OCI-LY7 (cell line): ENCODE measurements around the gene AHSA1.

ENCODE experiments used
- EZH2phosphoT487 ChIP-seq: fragments of 200-600 bp; sonication (generic); IDR thresholded peaks from 2 replicates; pipeline ENCODE4 v1.6.1; 2018; ENCODE audit warnings: low read depth, borderline replicate concordance, mild to moderate bottlenecking, mixed run types, antibody characterized with exemption, low read length, moderate library complexity, mixed read lengths
- TF ChIP-seq, protein P1 (sequence below): fragments of 200-600 bp; sonication (generic); conservative IDR thresholded peaks from 2 replicates; pipeline ENCODE4 v1.5.1; 2014; ENCODE audit warnings: mild to moderate bottlenecking, antibody characterized with exemption, low read length, moderate library complexity, mixed read lengths

- TF ChIP-seq, protein P1, sequence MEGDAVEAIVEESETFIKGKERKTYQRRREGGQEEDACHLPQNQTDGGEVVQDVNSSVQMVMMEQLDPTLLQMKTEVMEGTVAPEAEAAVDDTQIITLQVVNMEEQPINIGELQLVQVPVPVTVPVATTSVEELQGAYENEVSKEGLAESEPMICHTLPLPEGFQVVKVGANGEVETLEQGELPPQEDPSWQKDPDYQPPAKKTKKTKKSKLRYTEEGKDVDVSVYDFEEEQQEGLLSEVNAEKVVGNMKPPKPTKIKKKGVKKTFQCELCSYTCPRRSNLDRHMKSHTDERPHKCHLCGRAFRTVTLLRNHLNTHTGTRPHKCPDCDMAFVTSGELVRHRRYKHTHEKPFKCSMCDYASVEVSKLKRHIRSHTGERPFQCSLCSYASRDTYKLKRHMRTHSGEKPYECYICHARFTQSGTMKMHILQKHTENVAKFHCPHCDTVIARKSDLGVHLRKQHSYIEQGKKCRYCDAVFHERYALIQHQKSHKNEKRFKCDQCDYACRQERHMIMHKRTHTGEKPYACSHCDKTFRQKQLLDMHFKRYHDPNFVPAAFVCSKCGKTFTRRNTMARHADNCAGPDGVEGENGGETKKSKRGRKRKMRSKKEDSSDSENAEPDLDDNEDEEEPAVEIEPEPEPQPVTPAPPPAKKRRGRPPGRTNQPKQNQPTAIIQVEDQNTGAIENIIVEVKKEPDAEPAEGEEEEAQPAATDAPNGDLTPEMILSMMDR: no peak
- no peak for TF ChIP-seq EZH2phosphoT487
Measured at GRCh38 chr14:77469539-77469938, 11.6 kb downstream of the AHSA1 start.
